Measurements from ENCODE around the gene ANKRD44. TPM values are rescaled to one million over a fixed set of nuclear protein-coding genes. Genes with fewer than 3 reads are reported as not detected.

The ANKRD44 gene
- total RNA-seq (10 to 100 TPM in 1 of 10 donors, 1 to 10 TPM in 9; 4.2 to 20.1 (median 7.3) TPM), polyA plus RNA-seq (1 to 10 TPM; 1.1 to 2.3 TPM)
- long read RNA-seq, donor 1, full-length matches to known transcripts, result 3 of 6 reads
- long read RNA-seq, donor 1, partial matches to known transcripts, result 2 of 6 reads
- long read RNA-seq, donor 1, other reads (novel, unspliced or antisense), result 1 of 6 reads
- long read RNA-seq, donor 2, full-length matches to known transcripts, result 6 of 9 reads
- long read RNA-seq, donor 2, partial matches to known transcripts, result 0 of 9 reads
- long read RNA-seq, donor 2, other reads (novel, unspliced or antisense), result 3 of 9 reads
- long read RNA-seq, donor 3, full-length matches to known transcripts, result 4 of 13 reads
- long read RNA-seq, donor 3, partial matches to known transcripts, result 6 of 13 reads
- long read RNA-seq, donor 3, other reads (novel, unspliced or antisense), result 3 of 13 reads

DNA sequence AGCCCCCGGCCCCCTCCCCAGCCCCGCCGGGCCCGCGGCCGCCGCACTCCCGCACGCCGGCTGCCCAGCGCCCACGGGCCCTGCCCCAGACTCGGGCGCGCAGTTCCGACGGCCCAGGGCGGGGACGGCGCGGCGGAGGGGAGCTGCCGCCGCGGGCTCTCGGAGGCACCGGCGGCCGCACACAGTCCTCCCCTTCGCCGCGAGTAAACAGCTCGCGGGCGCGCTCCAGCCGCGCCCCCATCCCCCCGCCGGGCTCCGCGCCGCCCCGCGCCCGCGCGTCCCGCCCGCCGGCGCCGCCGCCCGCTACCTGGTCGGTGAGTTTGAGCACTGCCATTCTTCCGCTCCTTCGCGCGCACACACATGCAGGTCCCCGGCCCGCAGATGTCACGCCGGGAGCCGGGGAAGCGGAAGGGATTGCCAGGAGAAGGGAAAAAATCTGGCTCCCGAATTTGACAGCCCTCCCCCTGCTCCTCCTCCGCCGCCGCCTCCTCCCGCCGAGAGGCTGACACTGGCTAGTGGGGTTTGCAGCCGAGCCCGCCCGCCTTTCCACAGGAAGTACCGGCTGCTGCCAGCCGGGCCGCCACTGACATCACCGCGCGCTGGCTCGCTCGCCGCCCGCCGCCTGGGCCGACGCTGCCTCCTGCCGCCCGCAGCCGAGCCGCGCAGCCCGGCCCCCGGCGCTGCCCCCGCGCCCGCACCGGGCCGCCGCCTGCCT lies at the start of gene ANKRD44:
Gene ANKRD44, minus strand, starts transcription at position 510 of the 715 bp plus-strand sequence. Its CDS starts 176 bp downstream, at position 334.
- peak within 1 kb of the TSS; percentile 44 to 92 (median 68) for H3K27ac ChIP-seq
- ATAC-seq (peak; percentile 97 to 98 (median 98)), DNase-seq (peak; percentile 90 to 93)
- intact Hi-C loops (cut with DNase I), result loop anchor here (1.0 to 10.0 kb wide), 13 partner anchors 64 to 306 kb away; no protein-coding TSS in a partner anchor
- H3K9me3 ChIP-seq, result no peaks in the 10 kb centered on the region
- H3K4me3 ChIP-seq, result peak within 1 kb of the TSS; percentile 27 to 84 (median 74)
- TF ChIP-seq CTCF (IDR thresholded peaks at IDR 0.05), result peak in 8 of 9 donors; percentile 16 to 60 (median 42)
- H3K36me3 ChIP-seq, result no peaks in the 10 kb centered on the region
- H3K4me1 ChIP-seq, result peaks cover 0 to 50% (median 22%) of the 10 kb centered on the region in 9 donors
- no peaks in the 10 kb centered on the region for H3K27me3 ChIP-seq
- WGBS, 2 donors, result 0 to 1% methylated on average over 56 to 100 of the region's 102 CpGs

DNA sequence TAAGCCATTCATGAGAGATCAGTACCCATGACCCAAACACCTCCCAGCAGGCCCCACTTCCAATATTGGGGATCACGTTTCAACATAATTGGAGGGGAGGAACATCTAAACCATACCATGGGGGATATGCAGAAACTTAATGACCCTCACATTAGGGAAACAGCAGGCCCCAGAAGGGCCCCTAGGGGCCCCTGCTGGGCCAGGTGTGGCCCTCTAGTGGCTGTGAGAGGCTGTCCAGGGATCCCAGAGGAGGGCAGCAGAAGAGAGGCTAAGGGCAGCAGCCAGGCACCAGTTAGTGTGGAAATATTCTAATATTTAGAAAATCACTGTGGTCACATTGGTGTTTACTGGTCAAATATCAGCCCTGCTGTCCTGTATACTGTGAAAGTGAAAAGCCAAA lies 49.3 kb upstream of the ANKRD44 start:
- H3K4me3 ChIP-seq, result no peak overlapping the region
- no peak for ATAC-seq

DNA sequence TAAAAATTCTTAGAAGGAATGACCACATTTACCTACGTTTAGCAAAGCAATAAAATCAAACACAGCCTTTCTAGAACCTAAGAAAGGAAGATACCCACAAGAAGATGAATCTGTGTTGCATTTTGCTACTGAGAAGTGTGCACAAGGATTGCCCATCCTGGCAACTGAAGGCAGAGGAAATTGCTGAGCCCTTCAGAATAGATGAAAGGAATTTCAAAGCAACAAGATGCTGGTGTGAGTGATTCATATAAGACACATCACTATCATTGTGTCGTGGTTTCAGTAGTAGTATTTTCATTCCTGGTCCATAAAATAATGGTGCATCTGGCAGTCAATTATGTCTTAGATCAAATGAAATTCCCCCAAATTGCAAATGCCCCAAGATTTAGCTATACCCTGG lies 48.4 kb upstream of the ANKRD44 start:
- intact Hi-C loops (cut with DNase I), result no loop called here
- 67 to 69% methylated on average over 2 of the region's 2 CpGs for WGBS, 2 donors

More for the DNA sequence above, 49.3 kb upstream of the ANKRD44 start:
- Histone ChIP-seq H3K27me3 (no peaks in the 10 kb centered on the region), H3K27ac (no peak overlapping the region), H3K4me1 (no peaks in the 10 kb centered on the region), H3K36me3 (no peaks in the 10 kb centered on the region), H3K9me3 (no peaks in the 10 kb centered on the region)
- DNase-seq, result no peak
- TF ChIP-seq CTCF (IDR thresholded peaks at IDR 0.05), result no peak
- WGBS, 2 donors, result 93 to 96% methylated on average over 1 of the region's 1 CpG
- intact Hi-C loops (cut with DNase I), result no loop called here

More for the DNA sequence above, 48.4 kb upstream of the ANKRD44 start:
- no peak for ATAC-seq
- Histone ChIP-seq H3K4me1 (no peaks in the 10 kb centered on the region), H3K36me3 (no peaks in the 10 kb centered on the region), H3K27ac (no peak overlapping the region), H3K27me3 (no peaks in the 10 kb centered on the region), H3K9me3 (no peaks in the 10 kb centered on the region), H3K4me3 (no peak overlapping the region)
- DNase-seq, result no peak
- no peak for TF ChIP-seq CTCF (IDR thresholded peaks at IDR 0.05)
